Activated naive CD8-positive, alpha-beta T cell treated with anti-CD3 and anti-CD28 coated beads, Interleukin-2, amount 10 ng/mL, durations not matched to agents 7 days and 5 days (primary cell): ENCODE measurements around the gene MAST4. TPM values are rescaled to one million over a fixed set of nuclear protein-coding genes. Genes with fewer than 3 reads are reported as not detected.

Source experiments
- ATAC-seq: fragments of 150-1000 bp; cut with Tn5 transposase; one replicate; pipeline ENCODE4 v1.10.0; 2021; ENCODE audit warnings: low read depth, moderate library complexity
- POLR2A ChIA-PET: fragments of 350-600 bp; sonication (Branson Sonifier 250); formaldehyde crosslinking; loops from one replicate; lab custom pipeline; 2021; ENCODE audit warnings: antibody characterized with exemption; lab: Charles Lee
- DNase-seq: peaks from one replicate; pipeline ENCODE4 v3.0.0; 2021
- H3K27ac Mint-ChIP-seq: one replicate; pipeline ENCODE4 v1.8.0; 2022; ENCODE audit warnings: mild to moderate bottlenecking, mixed read lengths
- H3K27me3 Mint-ChIP-seq: one replicate; pipeline ENCODE4 v1.8.0; 2022; ENCODE audit warnings: mild to moderate bottlenecking, moderate library complexity, mixed read lengths
- H3K36me3 Mint-ChIP-seq: one replicate; pipeline ENCODE4 v1.8.0; 2021; ENCODE audit warnings: mild to moderate bottlenecking, mixed read lengths
- H3K4me1 Mint-ChIP-seq: one replicate; pipeline ENCODE4 v1.8.0; 2021; ENCODE audit warnings: mixed read lengths
- H3K4me3 Mint-ChIP-seq: one replicate; pipeline ENCODE4 v1.8.0; 2022; ENCODE audit warnings: mild to moderate bottlenecking, moderate library complexity, mixed read lengths
- H3K9me3 Mint-ChIP-seq: one replicate; pipeline ENCODE4 v1.8.0; 2021; ENCODE audit warnings: mixed read lengths
- total RNA-seq, 2 experiments: library from RNA; stranded (reverse); gene quantifications; one replicate each; pipeline ENCODE4 v1.2.3, GENCODE V29; 2021

MAST4 gene
- total RNA-seq, 2 experiments from 2014 or later, result 13.4 to 14.3 TPM

- H3K36me3 Mint-ChIP-seq, result peaks cover 31% of the 10 kb centered on the region
These were observed 618.7 kb downstream of the MAST4 start for GRCh38 chr5:67214707-67215447.

GRCh38 chr5:67215519-67216471, 619.6 kb downstream of the MAST4 start:
- Mint-ChIP-seq H3K4me3 (peak overlapping the region; percentile 84), H3K27me3 (no peaks in the 10 kb centered on the region), H3K36me3 (peaks cover 31% of the 10 kb centered on the region), H3K9me3 (no peaks in the 10 kb centered on the region), H3K27ac (peak overlapping the region; percentile 100), H3K4me1 (peaks cover 54% of the 10 kb centered on the region)
- POLR2A ChIA-PET, result interaction anchor here (2.8 to 4.2 kb wide), 3 partner anchors 9 to 1000 kb away, joined by 9 to 47 read pairs (median 30); partner anchors contain the start of gene PIK3R1
- peak; percentile 75 for DNase-seq
- ATAC-seq, result peak; percentile 99

More at GRCh38 chr5:67214707-67215447, 618.7 kb downstream of the MAST4 start:
- Mint-ChIP-seq H3K27me3 (no peaks in the 10 kb centered on the region), H3K4me1 (peaks cover 51% of the 10 kb centered on the region), H3K9me3 (no peaks in the 10 kb centered on the region), H3K27ac (peak overlapping the region; percentile 100), H3K4me3 (peak overlapping the region; percentile 84)
- DNase-seq (no peak), ATAC-seq (no peak)
- POLR2A ChIA-PET, result interaction anchor here (1.4 to 4.2 kb wide), 3 partner anchors 8 to 49 kb away, joined by 3 to 47 read pairs (median 30); no protein-coding TSS in a partner anchor

GRCh38 chr5:67216564-67216963, 620.4 kb downstream of the MAST4 start:
- Mint-ChIP-seq H3K9me3 (no peaks in the 10 kb centered on the region), H3K27me3 (no peaks in the 10 kb centered on the region), H3K4me1 (peaks cover 60% of the 10 kb centered on the region), H3K4me3 (peak overlapping the region; percentile 84), H3K36me3 (peaks cover 30% of the 10 kb centered on the region), H3K27ac (peak overlapping the region; percentile 100)
- POLR2A ChIA-PET, result interaction anchor here (2.8 to 4.2 kb wide), 3 partner anchors 10 to 999 kb away, joined by 9 to 47 read pairs (median 30); partner anchors contain the start of gene PIK3R1
- DNase-seq (no peak), ATAC-seq (no peak)
